Sigmoid colon (tissue), 7 donors: Measurements from ENCODE around the gene ESCO1. TPM values are rescaled to one million over a fixed set of nuclear protein-coding genes. Genes with fewer than 3 reads are reported as not detected.
"Not testable (repeated sequence)": the region's sequence is repeated elsewhere in the genome, so short reads cannot be mapped to it uniquely, and the experiment has no call there.

Source experiments
- DNase-seq: peaks from one replicate; pipeline ENCODE4 v3.0.0-alpha.2; 2019
- H3K27ac ChIP-seq, 4 donors: fragments of 200-600 bp; sonication (generic); one replicate each; pipeline ENCODE4 v1.5.1; 2016 to 2019; ENCODE audit warnings: mild to moderate bottlenecking in 1 of 4
- H3K27me3 ChIP-seq, 3 donors: fragments of 200-600 bp; sonication (generic); one replicate each; pipeline ENCODE4 v1.5.1; 2019; ENCODE audit warnings: mild to moderate bottlenecking in 1 of 3
- H3K36me3 ChIP-seq, 4 donors: fragments of 200-600 bp; sonication (generic); one replicate each; pipeline ENCODE4 v1.5.1; 2016 to 2019
- H3K4me1 ChIP-seq, 4 donors: fragments of 200-600 bp; sonication (generic); one replicate each; pipeline ENCODE4 v1.5.1; 2017 to 2019
- H3K4me3 ChIP-seq, 4 donors: fragments of 200-600 bp; sonication (generic); one replicate each; pipeline ENCODE4 v1.5.1; 2017 to 2019; ENCODE audit warnings: mild to moderate bottlenecking in 2 of 4, moderate library complexity in 1 of 4
- H3K9me3 ChIP-seq, 4 donors: fragments of 200-600 bp in 3 of 4; sonication (generic) in 3 of 4; one replicate each; pipeline versions ENCODE4 v1.5.1 to v1.6.1; 2013 to 2019
- EP300 ChIP-seq, 4 donors: sonication (generic); formaldehyde crosslinking; IDR thresholded peaks; one replicate each; pipeline ENCODE4 v1.6.1; 2017; ENCODE audit warnings: antibody characterized with exemption in 4 of 4
- POLR2A ChIP-seq, 2 donors: fragments of 450-650 bp; IDR thresholded peaks; one replicate each; pipeline ENCODE4 v1.6.1; 2016; ENCODE audit warnings: antibody characterized with exemption in 2 of 2, mild to moderate bottlenecking in 2 of 2, moderate library complexity in 2 of 2
- POLR2AphosphoS5 ChIP-seq, 4 donors: sonication (generic); formaldehyde crosslinking; IDR thresholded peaks; one replicate each; pipeline ENCODE4 v1.6.1; 2017; ENCODE audit warnings: antibody characterized with exemption in 4 of 4
- WGBS, 2 donors: extraction: QIAGEN DNeasy Blood & Tissue Kit; methylation state at CpG; one replicate each; pipeline ENCODE4 v1.1.7; 2013; 5-methylcytosine and 5-hydroxymethylcytosine counted together
- intact Hi-C: fragments of 100-400 bp; cut with DNase I; formaldehyde crosslinking; loops from one replicate; pipeline ENCODE4 v1.15.1; 2023
- polyA plus RNA-seq, 3 donors: library from polyadenylated mRNA; stranded (reverse); fragments of 200-250 nt; gene quantifications; one replicate each; pipeline ENCODE4 v1.2.3, GENCODE V29; 2013
- total RNA-seq, 4 donors: library from RNA; depleted of rRNA; stranded (reverse); fragments of >200 nt; gene quantifications; one replicate each; pipeline ENCODE4 v1.1.0, GENCODE V29; 2016
- TF ChIP-seq, protein P1 (sequence below), 4 experiments: fragments of 450-650 bp in 3 of 4; fragments of 200-600 bp in 1 of 4; IDR thresholded peaks; one replicate each; pipeline ENCODE4 v1.5.1; 2016 to 2019; ENCODE audit warnings: antibody characterized with exemption in 4 of 4, mild to moderate bottlenecking in 3 of 4, moderate library complexity in 2 of 4
- donor health status: healthy with polysubstance abuse.
- donor health status: Bipolar disorder and iron deficiency.
- donor health status: healthy.

The ESCO1 gene, protein sequence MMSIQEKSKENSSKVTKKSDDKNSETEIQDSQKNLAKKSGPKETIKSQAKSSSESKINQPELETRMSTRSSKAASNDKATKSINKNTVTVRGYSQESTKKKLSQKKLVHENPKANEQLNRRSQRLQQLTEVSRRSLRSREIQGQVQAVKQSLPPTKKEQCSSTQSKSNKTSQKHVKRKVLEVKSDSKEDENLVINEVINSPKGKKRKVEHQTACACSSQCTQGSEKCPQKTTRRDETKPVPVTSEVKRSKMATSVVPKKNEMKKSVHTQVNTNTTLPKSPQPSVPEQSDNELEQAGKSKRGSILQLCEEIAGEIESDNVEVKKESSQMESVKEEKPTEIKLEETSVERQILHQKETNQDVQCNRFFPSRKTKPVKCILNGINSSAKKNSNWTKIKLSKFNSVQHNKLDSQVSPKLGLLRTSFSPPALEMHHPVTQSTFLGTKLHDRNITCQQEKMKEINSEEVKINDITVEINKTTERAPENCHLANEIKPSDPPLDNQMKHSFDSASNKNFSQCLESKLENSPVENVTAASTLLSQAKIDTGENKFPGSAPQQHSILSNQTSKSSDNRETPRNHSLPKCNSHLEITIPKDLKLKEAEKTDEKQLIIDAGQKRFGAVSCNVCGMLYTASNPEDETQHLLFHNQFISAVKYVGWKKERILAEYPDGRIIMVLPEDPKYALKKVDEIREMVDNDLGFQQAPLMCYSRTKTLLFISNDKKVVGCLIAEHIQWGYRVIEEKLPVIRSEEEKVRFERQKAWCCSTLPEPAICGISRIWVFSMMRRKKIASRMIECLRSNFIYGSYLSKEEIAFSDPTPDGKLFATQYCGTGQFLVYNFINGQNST
- total RNA-seq (10 to 100 TPM; 12.8 to 20.0 (median 18.9) TPM), polyA plus RNA-seq (10 to 100 TPM in 2 of 3 donors, 1 to 10 TPM in 1; 9.9 to 11.3 (median 10.8) TPM)

DNA sequence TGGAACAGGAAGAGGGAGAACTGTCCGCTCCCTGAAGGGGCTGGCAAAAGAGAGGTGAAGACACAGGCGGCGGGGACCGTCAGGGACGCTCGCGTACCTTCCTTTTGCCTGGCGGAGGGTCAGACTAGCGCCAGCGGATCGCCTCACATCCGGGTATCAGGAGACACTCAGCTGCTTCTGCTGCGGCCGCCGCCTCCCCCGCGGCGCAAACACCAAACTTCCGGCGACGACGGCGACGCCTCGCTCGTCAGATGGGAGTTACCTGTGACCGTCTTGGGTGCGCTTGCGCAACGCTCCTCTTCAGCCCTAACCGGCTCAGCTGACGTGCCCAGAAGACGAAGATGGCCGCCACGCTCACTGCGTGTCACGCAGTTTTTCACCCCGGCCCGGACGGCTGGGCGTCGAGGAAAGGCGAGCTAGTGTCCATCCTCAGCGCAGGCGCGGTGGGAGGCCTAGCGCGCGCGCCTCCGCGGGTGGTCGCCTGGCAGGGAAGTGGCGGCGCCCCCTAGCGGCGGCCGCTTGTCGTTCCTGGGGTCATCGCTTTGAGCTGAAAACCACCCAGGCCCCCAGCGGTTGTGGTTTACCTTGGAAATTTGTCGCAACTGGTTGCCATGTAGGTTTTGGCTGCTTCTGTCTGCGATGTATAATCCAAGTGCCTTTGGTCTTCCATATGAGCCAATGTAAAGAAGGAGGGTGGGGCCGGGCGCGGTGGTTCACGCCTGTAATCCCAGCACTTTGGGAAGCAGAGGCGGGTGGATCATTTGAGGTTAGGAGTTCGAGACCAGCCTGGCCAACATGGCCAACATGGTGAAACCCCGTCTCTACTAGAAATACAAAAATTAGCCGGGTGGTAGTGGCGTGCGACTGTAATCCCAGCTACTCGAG lies at the start of gene ESCO1:
Gene ESCO1 (minus strand): TSS at position 179 of the 885 bp plus-strand sequence. CDS start 25,861 bp downstream, outside the sequence.
- intact Hi-C loops: loop anchor here (1.0 to 10.0 kb wide), 5 partner anchors 12 to 486 kb away; partner anchors contain the start of genes ABHD3, MIB1, ROCK1 and SNRPD1
- Histone ChIP-seq H3K4me3 (peak within 1 kb of the TSS; percentile 71 to 97 (median 78)), H3K36me3 (no peaks in the 10 kb centered on the region), H3K27ac (peak within 1 kb of the TSS; percentile 91 to 97 (median 94)), H3K4me1 (peaks cover 0 to 23% (median 14%) of the 10 kb centered on the region in 4 donors), H3K9me3 (no peaks in the 10 kb centered on the region), H3K27me3 (no peaks in the 10 kb centered on the region)
- DNase-seq: peak; percentile 99
- TF ChIP-seq POLR2AphosphoS5 (IDR thresholded peaks at IDR 0.05) (peak; percentile 93 to 98 (median 96)), EP300 (IDR thresholded peaks at IDR 0.05) (peak in 2 of 4 donors; percentile 54 to 65), POLR2A (IDR thresholded peaks at IDR 0.05) (peak; percentile 78 to 83)
- TF ChIP-seq, protein P1, sequence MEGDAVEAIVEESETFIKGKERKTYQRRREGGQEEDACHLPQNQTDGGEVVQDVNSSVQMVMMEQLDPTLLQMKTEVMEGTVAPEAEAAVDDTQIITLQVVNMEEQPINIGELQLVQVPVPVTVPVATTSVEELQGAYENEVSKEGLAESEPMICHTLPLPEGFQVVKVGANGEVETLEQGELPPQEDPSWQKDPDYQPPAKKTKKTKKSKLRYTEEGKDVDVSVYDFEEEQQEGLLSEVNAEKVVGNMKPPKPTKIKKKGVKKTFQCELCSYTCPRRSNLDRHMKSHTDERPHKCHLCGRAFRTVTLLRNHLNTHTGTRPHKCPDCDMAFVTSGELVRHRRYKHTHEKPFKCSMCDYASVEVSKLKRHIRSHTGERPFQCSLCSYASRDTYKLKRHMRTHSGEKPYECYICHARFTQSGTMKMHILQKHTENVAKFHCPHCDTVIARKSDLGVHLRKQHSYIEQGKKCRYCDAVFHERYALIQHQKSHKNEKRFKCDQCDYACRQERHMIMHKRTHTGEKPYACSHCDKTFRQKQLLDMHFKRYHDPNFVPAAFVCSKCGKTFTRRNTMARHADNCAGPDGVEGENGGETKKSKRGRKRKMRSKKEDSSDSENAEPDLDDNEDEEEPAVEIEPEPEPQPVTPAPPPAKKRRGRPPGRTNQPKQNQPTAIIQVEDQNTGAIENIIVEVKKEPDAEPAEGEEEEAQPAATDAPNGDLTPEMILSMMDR (IDR thresholded peaks at IDR 0.05): peak; percentile 96 to 98 (median 97)
- WGBS, 2 donors: 6 to 9% methylated on average over 74 of the region's 74 CpGs

DNA sequence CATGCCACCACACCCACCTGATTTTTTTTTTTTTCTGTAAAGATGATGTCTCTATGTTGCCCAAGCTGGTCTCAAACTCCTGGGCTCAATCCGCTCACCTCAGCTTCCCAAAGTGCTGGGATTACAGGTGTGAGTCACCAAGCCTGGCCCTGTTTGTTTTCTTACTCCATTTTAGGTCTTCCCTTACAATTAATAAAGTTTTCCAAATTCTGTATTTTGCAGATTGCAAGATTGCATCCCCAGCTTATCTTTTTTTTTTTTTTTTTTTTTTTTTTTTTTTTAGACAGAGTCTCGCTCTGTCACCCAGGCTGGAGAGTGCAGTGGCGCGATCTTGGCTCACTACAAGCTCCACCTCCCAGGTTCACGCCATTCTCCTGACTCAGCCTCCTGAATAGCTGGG lies 39.9 kb upstream of the ESCO1 start:
- H3K36me3 ChIP-seq, H3K4me3 ChIP-seq, H3K4me1 ChIP-seq, intact Hi-C loops, H3K27ac ChIP-seq, H3K27me3 ChIP-seq, DNase-seq, H3K9me3 ChIP-seq: not testable (repeated sequence)
- 98% methylated on average over 5 of the region's 5 CpGs for WGBS, 2 donors

DNA sequence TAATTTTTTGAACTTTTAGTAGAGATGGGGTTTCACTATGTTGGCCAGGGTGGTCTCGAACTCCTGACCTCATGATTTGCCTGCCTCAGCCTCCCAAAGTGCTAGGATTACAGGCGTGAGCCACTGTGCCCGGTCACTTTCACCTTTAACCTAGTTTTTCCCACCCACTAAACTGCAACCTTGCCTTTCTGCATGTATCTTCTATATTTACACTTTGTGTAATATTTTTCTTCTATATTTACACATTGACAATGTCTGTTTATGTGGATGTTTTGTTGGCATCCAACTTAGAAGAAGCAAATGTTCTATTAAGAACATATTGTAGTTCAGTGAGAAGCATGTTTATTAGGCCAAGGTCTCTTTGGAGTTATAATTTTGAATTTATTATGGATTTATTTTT lies 38.3 kb upstream of the ESCO1 start:
- no peaks in the 10 kb centered on the region for H3K9me3 ChIP-seq
- no peaks in the 10 kb centered on the region for H3K36me3 ChIP-seq
- WGBS, 2 donors: 78 to 86% methylated on average over 3 of the region's 3 CpGs
- no peak overlapping the region for H3K4me3 ChIP-seq
- DNase-seq: no peak
- intact Hi-C loops: no loop called here
- H3K27me3 ChIP-seq: no peaks in the 10 kb centered on the region
- H3K4me1 ChIP-seq: no peaks in the 10 kb centered on the region
- TF ChIP-seq, protein P1 (IDR thresholded peaks at IDR 0.05): no peak
- no peak for TF ChIP-seq EP300 (IDR thresholded peaks at IDR 0.05)
- no peak for TF ChIP-seq POLR2AphosphoS5 (IDR thresholded peaks at IDR 0.05)
- no peak for TF ChIP-seq POLR2A (IDR thresholded peaks at IDR 0.05)
- H3K27ac ChIP-seq: no peak overlapping the region

GRCh38 chr18:21636769-21637168 lies 36.3 kb upstream of the ESCO1 start:
- Histone ChIP-seq H3K4me3 (no peak overlapping the region), H3K27me3 (no peaks in the 10 kb centered on the region), H3K27ac (no peak overlapping the region), H3K4me1 (no peaks in the 10 kb centered on the region), H3K36me3 (peaks cover 0 to 4% (median 2%) of the 10 kb centered on the region in 4 donors), H3K9me3 (no peaks in the 10 kb centered on the region)
- no peak for DNase-seq
- WGBS, 2 donors: 94 to 95% methylated on average over 13 of the region's 13 CpGs
- intact Hi-C loops: no loop called here
- TF ChIP-seq POLR2AphosphoS5 (IDR thresholded peaks at IDR 0.05) (no peak), POLR2A (IDR thresholded peaks at IDR 0.05) (no peak), EP300 (IDR thresholded peaks at IDR 0.05) (no peak)
- TF ChIP-seq, protein P1 (IDR thresholded peaks at IDR 0.05): no peak
